ENCODE measurements around the gene NOS3.

GRCh38 chr7:150952331-150953050, 38.3 kb upstream of the NOS3 start:
- TF ChIP-seq, protein P1, sequence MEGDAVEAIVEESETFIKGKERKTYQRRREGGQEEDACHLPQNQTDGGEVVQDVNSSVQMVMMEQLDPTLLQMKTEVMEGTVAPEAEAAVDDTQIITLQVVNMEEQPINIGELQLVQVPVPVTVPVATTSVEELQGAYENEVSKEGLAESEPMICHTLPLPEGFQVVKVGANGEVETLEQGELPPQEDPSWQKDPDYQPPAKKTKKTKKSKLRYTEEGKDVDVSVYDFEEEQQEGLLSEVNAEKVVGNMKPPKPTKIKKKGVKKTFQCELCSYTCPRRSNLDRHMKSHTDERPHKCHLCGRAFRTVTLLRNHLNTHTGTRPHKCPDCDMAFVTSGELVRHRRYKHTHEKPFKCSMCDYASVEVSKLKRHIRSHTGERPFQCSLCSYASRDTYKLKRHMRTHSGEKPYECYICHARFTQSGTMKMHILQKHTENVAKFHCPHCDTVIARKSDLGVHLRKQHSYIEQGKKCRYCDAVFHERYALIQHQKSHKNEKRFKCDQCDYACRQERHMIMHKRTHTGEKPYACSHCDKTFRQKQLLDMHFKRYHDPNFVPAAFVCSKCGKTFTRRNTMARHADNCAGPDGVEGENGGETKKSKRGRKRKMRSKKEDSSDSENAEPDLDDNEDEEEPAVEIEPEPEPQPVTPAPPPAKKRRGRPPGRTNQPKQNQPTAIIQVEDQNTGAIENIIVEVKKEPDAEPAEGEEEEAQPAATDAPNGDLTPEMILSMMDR (conservative IDR thresholded peaks at IDR 0.05; ENCODE audit: low read depth, low read length): no peak
- TF ChIP-seq EZH2 (IDR thresholded peaks at IDR 0.05; ENCODE audit: low read length, unreplicated experiment) (no peak), EZH2phosphoT487 (IDR thresholded peaks at IDR 0.05; ENCODE audit: borderline replicate concordance, low read length) (no peak)
